ENCODE data around the gene ROBO4. TPM values are rescaled to one million over a fixed set of nuclear protein-coding genes. Genes with fewer than 3 reads are reported as not detected.

Gene ROBO4
- total and polyA plus RNA-seq, 3 experiments from 2014 or later = not detected

- POLR2A ChIA-PET = no interaction called here
- peaks cover 62% of the 10 kb centered on the region for H3K27me3 ChIP-seq (ENCODE audit: insufficient read depth, low read length, poor library complexity, severe bottlenecking)
These were observed 33.9 kb downstream of the ROBO4 start for GRCh38 chr11:124863826-124864165.

GRCh38 chr11:124863137-124863825, 34.4 kb downstream of the ROBO4 start:
- H3K27me3 Mint-ChIP-seq = peaks cover 60 to 86% of the 10 kb centered on the region in 2 donors
- ChIA-PET CTCF (no interaction called here), POLR2A (no interaction called here)
- no peaks in the 10 kb centered on the region for H3K36me3 Mint-ChIP-seq
- H3K27ac Mint-ChIP-seq = peak overlapping the region in 1 of 8 donors; percentile 8
- H3K4me3 ChIP-seq (ENCODE audit: low read length) = no peak overlapping the region
- DNase-seq = no peak
- peaks cover 20% of the 10 kb centered on the region for H3K4me1 ChIP-seq (ENCODE audit: insufficient read depth, low read length)
- peaks cover 57% of the 10 kb centered on the region for H3K27me3 ChIP-seq (ENCODE audit: insufficient read depth, low read length, poor library complexity, severe bottlenecking)
- no peaks in the 10 kb centered on the region for H3K9me3 ChIP-seq (ENCODE audit: low read length)
- no peaks in the 10 kb centered on the region for H3K36me3 ChIP-seq (ENCODE audit: insufficient read depth, low read length)
- H3K4me1 Mint-ChIP-seq = peaks cover 22 to 41% (median 31%) of the 10 kb centered on the region in 3 donors
- no peaks in the 10 kb centered on the region for H3K9me3 Mint-ChIP-seq
- H3K4me3 Mint-ChIP-seq = peak overlapping the region in 3 of 7 donors; percentile 1 to 9 (median 1)
- no peak overlapping the region for H3K27ac ChIP-seq (ENCODE audit: low read depth, low read length)

More at GRCh38 chr11:124863826-124864165, 33.9 kb downstream of the ROBO4 start:
- Mint-ChIP-seq H3K4me3 (peak overlapping the region in 1 of 7 donors; percentile 8), H3K27ac (no peak overlapping the region), H3K36me3 (no peaks in the 10 kb centered on the region), H3K27me3 (peaks cover 64 to 88% of the 10 kb centered on the region in 2 donors), H3K9me3 (no peaks in the 10 kb centered on the region), H3K4me1 (peaks cover 26 to 46% (median 33%) of the 10 kb centered on the region in 3 donors)
- H3K36me3 ChIP-seq (ENCODE audit: insufficient read depth, low read length) = no peaks in the 10 kb centered on the region
- no peaks in the 10 kb centered on the region for H3K9me3 ChIP-seq (ENCODE audit: low read length)
- H3K27ac ChIP-seq (ENCODE audit: low read depth, low read length) = no peak overlapping the region
- CTCF ChIA-PET = interaction anchor here (0.8 kb wide), 1 partner anchor 27 kb away, joined by 3 read pairs; no protein-coding TSS in a partner anchor
- DNase-seq = no peak
- H3K4me1 ChIP-seq (ENCODE audit: insufficient read depth, low read length) = peaks cover 25% of the 10 kb centered on the region
- no peak overlapping the region for H3K4me3 ChIP-seq (ENCODE audit: low read length)

- Mint-ChIP-seq H3K4me1 (peaks cover 15 to 28% (median 21%) of the 10 kb centered on the region in 3 donors), H3K27me3 (peaks cover 46 to 74% of the 10 kb centered on the region in 2 donors), H3K27ac (no peak overlapping the region), H3K4me3 (no peak overlapping the region), H3K36me3 (no peaks in the 10 kb centered on the region), H3K9me3 (no peaks in the 10 kb centered on the region)
- Histone ChIP-seq H3K4me1 (ENCODE audit: insufficient read depth, low read length) (peaks cover 15% of the 10 kb centered on the region), H3K27me3 (ENCODE audit: insufficient read depth, low read length, poor library complexity, severe bottlenecking) (peaks cover 42% of the 10 kb centered on the region), H3K27ac (ENCODE audit: low read depth, low read length) (no peak overlapping the region), H3K36me3 (ENCODE audit: insufficient read depth, low read length) (no peaks in the 10 kb centered on the region), H3K9me3 (ENCODE audit: low read length) (no peaks in the 10 kb centered on the region), H3K4me3 (ENCODE audit: low read length) (no peak overlapping the region)
- no peak for DNase-seq
- POLR2A ChIA-PET = no interaction called here
- CTCF ChIA-PET = no interaction called here
These were observed 36.0 kb downstream of the ROBO4 start for GRCh38 chr11:124861670-124862069.

- Histone ChIP-seq H3K9me3 (ENCODE audit: low read length) (no peaks in the 10 kb centered on the region), H3K4me3 (ENCODE audit: low read length) (no peak overlapping the region), H3K36me3 (ENCODE audit: insufficient read depth, low read length) (no peaks in the 10 kb centered on the region), H3K4me1 (ENCODE audit: insufficient read depth, low read length) (no peaks in the 10 kb centered on the region), H3K27ac (ENCODE audit: low read depth, low read length) (no peak overlapping the region), H3K27me3 (ENCODE audit: insufficient read depth, low read length, poor library complexity, severe bottlenecking) (peaks cover 18% of the 10 kb centered on the region)
- H3K4me3 Mint-ChIP-seq = no peak overlapping the region
- ChIA-PET POLR2A (no interaction called here), CTCF (interaction anchor here (1.4 kb wide), 1 partner anchor 16 kb away, joined by 6 read pairs; no protein-coding TSS in a partner anchor)
- DNase-seq = no peak
- H3K4me1 Mint-ChIP-seq = peaks cover 10 to 13% (median 13%) of the 10 kb centered on the region in 3 donors
- H3K27me3 Mint-ChIP-seq = peaks cover 28 to 52% of the 10 kb centered on the region in 2 donors
- no peak overlapping the region for H3K27ac Mint-ChIP-seq
- H3K36me3 Mint-ChIP-seq = no peaks in the 10 kb centered on the region
- no peaks in the 10 kb centered on the region for H3K9me3 Mint-ChIP-seq
These were observed 38.5 kb downstream of the ROBO4 start for GRCh38 chr11:124859171-124859570.

GRCh38 chr11:124846070-124846673, 51.5 kb downstream of the ROBO4 start:
- Histone ChIP-seq H3K36me3 (ENCODE audit: insufficient read depth, low read length) (no peaks in the 10 kb centered on the region), H3K4me1 (ENCODE audit: insufficient read depth, low read length) (no peaks in the 10 kb centered on the region), H3K27ac (ENCODE audit: low read depth, low read length) (no peak overlapping the region), H3K27me3 (ENCODE audit: insufficient read depth, low read length, poor library complexity, severe bottlenecking) (peaks cover 69% of the 10 kb centered on the region), H3K9me3 (ENCODE audit: low read length) (no peaks in the 10 kb centered on the region), H3K4me3 (ENCODE audit: low read length) (no peak overlapping the region)
- H3K36me3 Mint-ChIP-seq = no peaks in the 10 kb centered on the region
- H3K9me3 Mint-ChIP-seq = peaks cover 0 to 2% (median 0%) of the 10 kb centered on the region in 5 donors
- ChIA-PET POLR2A (no interaction called here), CTCF (interaction anchor here (1.0 to 1.9 kb wide), 3 partner anchors 9 to 30 kb away, joined by 3 to 6 read pairs (median 5); no protein-coding TSS in a partner anchor)
- no peak overlapping the region for H3K27ac Mint-ChIP-seq
- H3K4me3 Mint-ChIP-seq = no peak overlapping the region
- H3K4me1 Mint-ChIP-seq = peaks cover 0 to 6% (median 4%) of the 10 kb centered on the region in 3 donors
- DNase-seq = no peak
- peaks cover 66 to 89% of the 10 kb centered on the region in 2 donors for H3K27me3 Mint-ChIP-seq

GRCh38 chr11:124844664-124845079, 53.0 kb downstream of the ROBO4 start:
- CTCF ChIA-PET = interaction anchor here (0.8 to 1.1 kb wide), 2 partner anchors 21 to 176 kb away, joined by 3 to 4 read pairs; no protein-coding TSS in a partner anchor
- H3K36me3 Mint-ChIP-seq = no peaks in the 10 kb centered on the region

GRCh38 chr11:124843616-124843910, 54.1 kb downstream of the ROBO4 start:
- Histone ChIP-seq H3K4me1 (ENCODE audit: insufficient read depth, low read length) (no peaks in the 10 kb centered on the region), H3K27ac (ENCODE audit: low read depth, low read length) (no peak overlapping the region), H3K9me3 (ENCODE audit: low read length) (no peaks in the 10 kb centered on the region), H3K36me3 (ENCODE audit: insufficient read depth, low read length) (no peaks in the 10 kb centered on the region), H3K4me3 (ENCODE audit: low read length) (no peak overlapping the region), H3K27me3 (ENCODE audit: insufficient read depth, low read length, poor library complexity, severe bottlenecking) (peaks cover 76% of the 10 kb centered on the region)
- Mint-ChIP-seq H3K4me1 (peaks cover 6 to 16% (median 9%) of the 10 kb centered on the region in 3 donors), H3K27me3 (peaks cover 68 to 89% of the 10 kb centered on the region in 2 donors), H3K36me3 (no peaks in the 10 kb centered on the region), H3K9me3 (no peaks in the 10 kb centered on the region), H3K4me3 (no peak overlapping the region), H3K27ac (no peak overlapping the region)
- ChIA-PET POLR2A (no interaction called here), CTCF (interaction anchor here (1.5 kb wide), 1 partner anchor 22 kb away, joined by 4 read pairs; no protein-coding TSS in a partner anchor)
- DNase-seq = no peak

More at GRCh38 chr11:124844664-124845079, 53.0 kb downstream of the ROBO4 start:
- H3K27ac ChIP-seq (ENCODE audit: low read depth, low read length) = no peak overlapping the region
- POLR2A ChIA-PET = no interaction called here
- H3K4me1 Mint-ChIP-seq = peaks cover 6 to 13% (median 9%) of the 10 kb centered on the region in 3 donors
- H3K9me3 Mint-ChIP-seq = no peaks in the 10 kb centered on the region
- H3K27me3 ChIP-seq (ENCODE audit: insufficient read depth, low read length, poor library complexity, severe bottlenecking) = peaks cover 73% of the 10 kb centered on the region
- no peak overlapping the region for H3K27ac Mint-ChIP-seq
- no peak overlapping the region for H3K4me3 ChIP-seq (ENCODE audit: low read length)
- no peaks in the 10 kb centered on the region for H3K9me3 ChIP-seq (ENCODE audit: low read length)
- H3K27me3 Mint-ChIP-seq = peaks cover 71 to 92% of the 10 kb centered on the region in 2 donors
- H3K36me3 ChIP-seq (ENCODE audit: insufficient read depth, low read length) = no peaks in the 10 kb centered on the region
- no peaks in the 10 kb centered on the region for H3K4me1 ChIP-seq (ENCODE audit: insufficient read depth, low read length)
- H3K4me3 Mint-ChIP-seq = peak overlapping the region in 1 of 7 donors; percentile 7
- no peak for DNase-seq

GRCh38 chr11:124842305-124842704, 55.4 kb downstream of the ROBO4 start:
- H3K27ac ChIP-seq (ENCODE audit: low read depth, low read length) = no peak overlapping the region
- H3K27me3 ChIP-seq (ENCODE audit: insufficient read depth, low read length, poor library complexity, severe bottlenecking) = peaks cover 84% of the 10 kb centered on the region
- no peaks in the 10 kb centered on the region for H3K4me1 ChIP-seq (ENCODE audit: insufficient read depth, low read length)
- no peaks in the 10 kb centered on the region for H3K9me3 Mint-ChIP-seq
- H3K4me1 Mint-ChIP-seq = peaks cover 6 to 17% (median 9%) of the 10 kb centered on the region in 3 donors
- no peaks in the 10 kb centered on the region for H3K9me3 ChIP-seq (ENCODE audit: low read length)
- CTCF ChIA-PET = no interaction called here
- H3K4me3 Mint-ChIP-seq = no peak overlapping the region
- POLR2A ChIA-PET = no interaction called here
- H3K4me3 ChIP-seq (ENCODE audit: low read length) = no peak overlapping the region
- H3K36me3 ChIP-seq (ENCODE audit: insufficient read depth, low read length) = no peaks in the 10 kb centered on the region
- H3K27ac Mint-ChIP-seq = no peak overlapping the region
- H3K27me3 Mint-ChIP-seq = peaks cover 71 to 87% of the 10 kb centered on the region in 2 donors
- no peaks in the 10 kb centered on the region for H3K36me3 Mint-ChIP-seq
- DNase-seq = no peak
